Measurements from ENCODE around the gene TMEM79.

Gene TMEM79

DNA sequence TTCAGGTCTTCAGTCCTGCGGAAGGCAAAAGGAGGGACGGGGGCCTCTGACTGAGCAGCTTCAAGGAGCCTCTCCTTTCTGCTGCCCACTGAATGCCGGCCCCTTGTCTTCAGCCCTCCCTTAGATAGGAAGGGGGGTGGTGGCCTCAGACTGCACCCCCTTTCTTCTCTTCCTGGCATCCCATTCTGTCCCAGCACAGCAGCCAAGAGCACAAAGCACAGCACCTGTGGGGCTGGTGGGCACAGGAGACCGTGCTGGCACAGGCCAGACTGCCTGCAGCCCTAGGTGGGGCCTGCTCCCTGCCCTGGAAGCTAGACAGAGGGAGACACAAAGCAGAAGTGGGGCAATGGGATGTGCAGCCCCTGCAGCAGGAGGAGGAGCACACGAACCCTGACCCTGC lies 34.5 kb upstream of the TMEM79 start:
- TF ChIP-seq, protein P1, sequence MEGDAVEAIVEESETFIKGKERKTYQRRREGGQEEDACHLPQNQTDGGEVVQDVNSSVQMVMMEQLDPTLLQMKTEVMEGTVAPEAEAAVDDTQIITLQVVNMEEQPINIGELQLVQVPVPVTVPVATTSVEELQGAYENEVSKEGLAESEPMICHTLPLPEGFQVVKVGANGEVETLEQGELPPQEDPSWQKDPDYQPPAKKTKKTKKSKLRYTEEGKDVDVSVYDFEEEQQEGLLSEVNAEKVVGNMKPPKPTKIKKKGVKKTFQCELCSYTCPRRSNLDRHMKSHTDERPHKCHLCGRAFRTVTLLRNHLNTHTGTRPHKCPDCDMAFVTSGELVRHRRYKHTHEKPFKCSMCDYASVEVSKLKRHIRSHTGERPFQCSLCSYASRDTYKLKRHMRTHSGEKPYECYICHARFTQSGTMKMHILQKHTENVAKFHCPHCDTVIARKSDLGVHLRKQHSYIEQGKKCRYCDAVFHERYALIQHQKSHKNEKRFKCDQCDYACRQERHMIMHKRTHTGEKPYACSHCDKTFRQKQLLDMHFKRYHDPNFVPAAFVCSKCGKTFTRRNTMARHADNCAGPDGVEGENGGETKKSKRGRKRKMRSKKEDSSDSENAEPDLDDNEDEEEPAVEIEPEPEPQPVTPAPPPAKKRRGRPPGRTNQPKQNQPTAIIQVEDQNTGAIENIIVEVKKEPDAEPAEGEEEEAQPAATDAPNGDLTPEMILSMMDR (IDR thresholded peaks at IDR 0.05; ENCODE audit: extremely low read depth, missing control alignments): no peak
- no peak for DNase-seq (ENCODE audit: low spot score)

DNA sequence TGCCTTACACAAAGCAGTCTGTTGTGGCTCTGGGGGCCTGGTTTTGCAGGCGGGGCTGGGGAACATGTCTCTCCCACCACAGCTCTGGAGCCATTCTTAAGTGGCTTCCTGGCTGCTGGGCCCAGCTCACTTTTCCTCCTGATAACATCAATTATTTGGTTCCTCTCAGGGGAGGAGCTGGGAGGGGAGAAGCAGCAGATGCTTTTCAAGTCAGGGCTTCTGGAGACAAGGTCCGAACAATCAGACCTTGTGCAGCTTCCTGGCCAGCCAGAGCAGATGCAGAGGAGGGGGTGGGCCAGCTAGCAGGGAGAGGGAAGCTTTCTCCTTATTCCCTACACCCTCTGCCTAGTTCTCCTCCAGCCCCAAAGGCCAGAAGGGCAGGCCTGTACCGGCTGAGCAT lies 32.6 kb upstream of the TMEM79 start:
- TF ChIP-seq, protein P1 (IDR thresholded peaks at IDR 0.05; ENCODE audit: extremely low read depth, missing control alignments): no peak
- DNase-seq (ENCODE audit: low spot score): no peak

DNA sequence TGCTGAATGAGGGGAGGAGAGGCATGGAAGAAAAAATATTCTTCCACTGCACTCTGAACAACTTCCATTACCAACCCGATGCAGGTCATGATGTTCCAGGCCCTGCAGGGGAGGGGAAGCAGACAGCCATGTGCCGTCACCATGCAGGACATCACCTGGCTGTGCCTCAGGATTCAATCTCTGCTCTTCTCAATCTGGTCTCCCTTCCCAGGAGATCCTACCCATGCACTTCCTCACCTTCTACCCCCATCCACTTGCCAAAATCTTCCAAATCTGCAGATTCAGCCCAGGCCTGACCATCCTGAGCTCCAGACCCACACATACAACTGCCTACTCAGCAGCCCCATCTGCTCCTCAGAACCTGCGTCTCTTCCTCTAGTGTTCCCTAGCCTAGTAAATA lies 30.5 kb upstream of the TMEM79 start:
- DNase-seq (ENCODE audit: low spot score): no peak
- TF ChIP-seq, protein P1 (IDR thresholded peaks at IDR 0.05; ENCODE audit: extremely low read depth, missing control alignments): no peak

DNA sequence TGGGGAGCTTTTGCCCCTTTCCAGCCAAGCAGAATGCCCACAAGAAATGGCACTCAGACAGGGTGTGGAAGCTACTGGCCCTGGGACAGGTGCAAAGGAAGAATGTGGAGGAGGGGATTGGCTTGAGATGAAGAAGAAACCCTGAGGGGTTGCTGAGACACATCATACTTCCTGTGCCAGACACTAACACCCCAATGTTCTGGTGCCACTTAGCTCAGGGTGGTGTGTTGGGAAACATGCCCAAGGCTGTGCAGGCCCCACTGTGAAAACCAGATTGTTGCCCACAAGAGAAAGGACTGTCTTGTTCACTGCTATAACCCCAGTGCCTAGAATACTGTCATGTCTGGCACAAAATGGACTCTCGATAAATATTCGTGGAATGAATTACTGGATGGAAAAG lies 26.4 kb upstream of the TMEM79 start:
- no peak for DNase-seq (ENCODE audit: low spot score)
- TF ChIP-seq, protein P1 (IDR thresholded peaks at IDR 0.05; ENCODE audit: extremely low read depth, missing control alignments): no peak

DNA sequence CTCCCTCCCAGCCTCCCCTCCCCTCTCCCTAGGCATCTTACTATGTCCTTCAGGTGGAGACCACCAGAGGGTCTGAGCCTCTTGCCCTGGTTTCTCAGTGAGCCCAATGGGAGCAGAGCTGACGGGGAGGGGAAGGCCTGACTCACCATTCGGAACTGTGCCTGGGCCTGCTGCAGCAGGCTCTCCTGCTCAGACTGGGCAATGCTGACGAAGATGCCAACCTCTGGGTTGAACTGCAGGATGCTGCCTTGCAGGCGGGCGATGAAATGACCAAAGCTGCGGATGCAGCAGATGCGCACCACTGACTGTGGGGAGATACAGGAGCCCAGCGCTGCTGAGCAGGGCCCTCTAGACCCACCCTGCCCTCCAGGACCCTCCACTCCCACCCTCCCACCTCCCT lies 25.3 kb upstream of the TMEM79 start:
- TF ChIP-seq, protein P1 (IDR thresholded peaks at IDR 0.05; ENCODE audit: extremely low read depth, missing control alignments): no peak
- no peak for DNase-seq (ENCODE audit: low spot score)

DNA sequence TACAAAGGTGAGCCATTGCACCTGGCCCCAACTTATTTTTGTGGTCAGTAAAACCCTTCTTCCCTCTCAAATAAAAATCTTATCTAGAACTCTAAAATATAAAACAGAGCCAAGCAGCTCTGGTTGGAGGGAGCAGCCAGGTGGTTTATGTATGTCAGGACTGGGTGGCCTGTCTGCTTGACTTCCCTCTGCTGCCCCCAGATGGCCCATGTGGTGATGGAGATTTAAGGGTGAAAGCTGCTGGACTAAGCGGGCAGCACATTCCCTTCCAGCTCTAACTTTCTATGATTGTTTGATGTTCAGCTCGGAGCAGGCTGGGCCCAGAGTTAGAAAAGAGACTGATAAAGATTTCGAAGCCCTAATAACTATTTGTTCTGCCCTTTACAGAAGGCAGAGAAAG lies 24.3 kb upstream of the TMEM79 start:
- no peak for DNase-seq (ENCODE audit: low spot score)
- TF ChIP-seq, protein P1 (IDR thresholded peaks at IDR 0.05; ENCODE audit: extremely low read depth, missing control alignments): no peak

DNA sequence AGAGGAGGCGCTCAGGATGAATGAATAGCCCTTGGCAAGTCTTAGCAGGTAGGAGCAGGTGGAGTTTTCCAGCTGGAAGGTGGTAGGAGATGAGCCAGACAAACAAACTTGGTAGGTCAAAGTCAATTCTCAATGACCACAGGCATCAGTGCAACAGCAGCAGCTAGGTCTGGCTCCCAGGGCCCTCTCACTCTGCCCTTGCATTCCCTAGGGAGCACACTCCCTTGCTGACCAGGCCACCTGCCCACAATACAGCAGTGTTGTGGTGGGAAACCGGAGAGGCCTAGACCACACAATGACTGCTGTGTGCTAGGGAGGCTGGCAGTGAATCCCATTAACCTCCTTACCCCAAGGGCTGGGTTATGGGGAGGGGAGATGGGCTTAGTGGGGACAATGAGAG lies 23.2 kb upstream of the TMEM79 start:
- DNase-seq (ENCODE audit: low spot score): no peak
- TF ChIP-seq, protein P1 (IDR thresholded peaks at IDR 0.05; ENCODE audit: extremely low read depth, missing control alignments): no peak

Measured in GM20000 (cell line).